Fibroblast of the aortic adventitia (primary cell): ENCODE results near the gene CCDC188. TPM values are rescaled to one million over a fixed set of nuclear protein-coding genes. Genes with fewer than 3 reads are reported as not detected.
"Not testable (repeated sequence)": the region's sequence is repeated elsewhere in the genome, so short reads cannot be mapped to it uniquely, and the experiment has no call there.

Experiments
- DNase-seq: peaks from one replicate; pipeline ENCODE4 v3.0.0-alpha.2; 2010; ENCODE audit warnings: low read depth
- H3K4me3 ChIP-seq: 2 replicates; pipeline ENCODE4 v1.5.1; 2011; ENCODE audit warnings: low read depth, mild to moderate bottlenecking, control low read depth, low read length, moderate library complexity
- CTCF ChIP-seq: IDR thresholded peaks from 2 replicates; pipeline ENCODE4 v1.5.1; 2011; ENCODE audit warnings: mild to moderate bottlenecking, low read length, control low read depth, inconsistent platforms; ENCODE audit not compliant: insufficient read depth
- total RNA-seq: library from RNA; depleted of rRNA; stranded (reverse); fragments of >200 nt; gene quantifications from 2 replicates; pipeline ENCODE4 v1.2.3, GENCODE V29; 2012; ENCODE audit warnings: low replicate concordance

CCDC188 gene
- total RNA-seq, 1 donor: 0.45 TPM

GRCh38 chr22:20165421-20165820 lies 14.6 kb upstream of the CCDC188 start:
- no peak for TF ChIP-seq CTCF
- no peak for DNase-seq
- no peak overlapping the region for H3K4me3 ChIP-seq

- TF ChIP-seq CTCF: no peak
- H3K4me3 ChIP-seq: no peak overlapping the region
- no peak for DNase-seq
These were observed 14.0 kb upstream of the CCDC188 start for GRCh38 chr22:20164863-20165262.

GRCh38 chr22:20160041-20160440 lies 9.2 kb upstream of the CCDC188 start:
- TF ChIP-seq CTCF: no peak
- no peak for DNase-seq
- H3K4me3 ChIP-seq: no peak overlapping the region

GRCh38 chr22:20159531-20159930 lies 8.7 kb upstream of the CCDC188 start:
- not testable (repeated sequence) for DNase-seq, H3K4me3 ChIP-seq

- H3K4me3 ChIP-seq: no peak overlapping the region
- no peak for DNase-seq
- TF ChIP-seq CTCF: no peak
These were observed 8.2 kb upstream of the CCDC188 start for GRCh38 chr22:20159076-20159475.

GRCh38 chr22:20158391-20159036 lies 7.7 kb upstream of the CCDC188 start:
- no peak for TF ChIP-seq CTCF
- H3K4me3 ChIP-seq: no peak overlapping the region
- no peak for DNase-seq

- H3K4me3 ChIP-seq: no peak overlapping the region
- TF ChIP-seq CTCF: no peak
- no peak for DNase-seq
These were observed 6.8 kb upstream of the CCDC188 start for GRCh38 chr22:20157430-20158183.
